Ishikawa (cell line): ENCODE data around the gene TCF7.

ENCODE experiments used
- CEBPB ChIP-seq: IDR thresholded peaks from 2 replicates; pipeline ENCODE4 v1.6.1; 2012
- CREB1 ChIP-seq: IDR thresholded peaks from 2 replicates; pipeline ENCODE4 v1.6.1; 2012; ENCODE audit warnings: low read depth
- EGR1 ChIP-seq: IDR thresholded peaks from 2 replicates; pipeline ENCODE4 v1.6.1; 2012
- EP300 ChIP-seq: IDR thresholded peaks from 2 replicates; pipeline ENCODE4 v1.6.1; 2012; ENCODE audit warnings: borderline replicate concordance
- FOXM1 ChIP-seq: IDR thresholded peaks from 2 replicates; pipeline ENCODE4 v1.6.1; 2012; ENCODE audit warnings: low read depth, borderline replicate concordance
- NFIC ChIP-seq: IDR thresholded peaks from 2 replicates; pipeline ENCODE4 v1.6.1; 2012
- RAD21 ChIP-seq: IDR thresholded peaks from 2 replicates; pipeline ENCODE4 v1.6.1; 2012; ENCODE audit warnings: low read depth
- TAF1 ChIP-seq: IDR thresholded peaks from 2 replicates; pipeline ENCODE4 v1.6.1; 2012; ENCODE audit warnings: low read depth, mild to moderate bottlenecking
- TCF12 ChIP-seq: IDR thresholded peaks from 2 replicates; pipeline ENCODE4 v1.6.1; 2012; ENCODE audit warnings: low read depth
- TEAD4 ChIP-seq: IDR thresholded peaks from 2 replicates; pipeline ENCODE4 v1.6.1; 2012
- YY1 ChIP-seq: IDR thresholded peaks from 2 replicates; pipeline ENCODE4 v1.6.1; 2012; ENCODE audit warnings: low read depth
- ZBTB7A ChIP-seq: IDR thresholded peaks from 2 replicates; pipeline ENCODE4 v1.6.1; 2012; ENCODE audit warnings: low read depth
- TF ChIP-seq, protein P1 (sequence below): IDR thresholded peaks from 2 replicates; pipeline ENCODE4 v1.6.1; 2012
- TF ChIP-seq, protein P2 (sequence below): IDR thresholded peaks from 2 replicates; pipeline ENCODE4 v1.6.1; 2012; ENCODE audit warnings: low read depth, mild to moderate bottlenecking
- TF ChIP-seq, protein P3 (sequence below): IDR thresholded peaks from 2 replicates; pipeline ENCODE4 v1.6.1; 2012

TCF7 gene

DNA sequence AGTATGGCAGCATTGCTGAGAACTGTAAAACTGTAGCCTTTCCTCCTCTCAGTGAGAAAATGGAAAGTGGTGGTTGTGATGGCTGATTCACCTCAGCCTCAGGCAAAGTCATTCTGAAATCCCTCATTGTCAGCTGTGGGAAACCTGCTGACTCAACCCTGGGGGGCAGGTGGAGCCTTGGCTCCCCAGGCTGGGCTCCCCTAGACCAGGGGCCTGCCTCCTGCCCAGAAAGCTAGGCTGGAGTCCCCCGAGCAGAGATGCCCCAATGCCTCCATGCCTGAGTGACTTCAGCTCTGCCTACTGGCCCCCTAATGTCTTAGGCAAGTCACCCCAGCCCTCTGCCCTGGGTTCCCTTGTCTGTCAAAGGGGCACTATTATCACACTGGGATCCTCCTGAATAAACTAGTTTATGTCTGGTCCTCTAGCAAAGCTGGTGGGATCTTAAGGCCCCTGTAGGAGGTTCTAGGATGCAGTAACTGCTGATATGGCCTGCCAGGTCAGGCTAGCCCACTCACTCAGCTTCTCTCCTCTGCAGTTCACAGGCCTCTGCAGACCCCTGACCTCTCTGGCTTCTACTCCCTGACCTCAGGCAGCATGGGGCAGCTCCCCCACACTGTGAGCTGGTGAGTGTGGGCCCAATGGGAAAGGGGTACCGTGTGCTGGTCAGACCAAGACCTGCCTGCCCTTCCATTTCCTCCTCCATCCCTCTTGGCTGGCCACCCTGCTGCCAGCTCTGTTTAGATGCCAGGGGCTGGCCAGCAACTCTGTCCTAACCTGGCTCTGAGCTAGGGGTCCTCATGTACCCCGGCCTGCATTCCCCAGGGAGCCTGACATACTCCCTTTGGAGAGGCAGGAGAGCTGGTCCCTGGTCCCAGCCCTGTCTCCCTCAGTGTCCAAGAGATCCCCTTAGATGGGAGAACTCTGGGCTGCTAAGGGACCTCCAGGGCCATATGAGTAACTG lies 24.2 kb downstream of the TCF7 start:
- no peak for TF ChIP-seq CREB1
- no peak for TF ChIP-seq FOXM1
- TF ChIP-seq CEBPB = no peak
- TF ChIP-seq, protein P1, sequence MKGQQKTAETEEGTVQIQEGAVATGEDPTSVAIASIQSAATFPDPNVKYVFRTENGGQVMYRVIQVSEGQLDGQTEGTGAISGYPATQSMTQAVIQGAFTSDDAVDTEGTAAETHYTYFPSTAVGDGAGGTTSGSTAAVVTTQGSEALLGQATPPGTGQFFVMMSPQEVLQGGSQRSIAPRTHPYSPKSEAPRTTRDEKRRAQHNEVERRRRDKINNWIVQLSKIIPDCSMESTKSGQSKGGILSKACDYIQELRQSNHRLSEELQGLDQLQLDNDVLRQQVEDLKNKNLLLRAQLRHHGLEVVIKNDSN = no peak
- no peak for TF ChIP-seq YY1

GRCh38 chr5:134139377-134139851 lies 24.9 kb downstream of the TCF7 start:
- TF ChIP-seq RAD21 = no peak
- no peak for TF ChIP-seq FOXM1
- TF ChIP-seq, protein P1 = no peak
- TF ChIP-seq CREB1 = no peak
- no peak for TF ChIP-seq TCF12
- no peak for TF ChIP-seq TEAD4
- TF ChIP-seq, protein P2, sequence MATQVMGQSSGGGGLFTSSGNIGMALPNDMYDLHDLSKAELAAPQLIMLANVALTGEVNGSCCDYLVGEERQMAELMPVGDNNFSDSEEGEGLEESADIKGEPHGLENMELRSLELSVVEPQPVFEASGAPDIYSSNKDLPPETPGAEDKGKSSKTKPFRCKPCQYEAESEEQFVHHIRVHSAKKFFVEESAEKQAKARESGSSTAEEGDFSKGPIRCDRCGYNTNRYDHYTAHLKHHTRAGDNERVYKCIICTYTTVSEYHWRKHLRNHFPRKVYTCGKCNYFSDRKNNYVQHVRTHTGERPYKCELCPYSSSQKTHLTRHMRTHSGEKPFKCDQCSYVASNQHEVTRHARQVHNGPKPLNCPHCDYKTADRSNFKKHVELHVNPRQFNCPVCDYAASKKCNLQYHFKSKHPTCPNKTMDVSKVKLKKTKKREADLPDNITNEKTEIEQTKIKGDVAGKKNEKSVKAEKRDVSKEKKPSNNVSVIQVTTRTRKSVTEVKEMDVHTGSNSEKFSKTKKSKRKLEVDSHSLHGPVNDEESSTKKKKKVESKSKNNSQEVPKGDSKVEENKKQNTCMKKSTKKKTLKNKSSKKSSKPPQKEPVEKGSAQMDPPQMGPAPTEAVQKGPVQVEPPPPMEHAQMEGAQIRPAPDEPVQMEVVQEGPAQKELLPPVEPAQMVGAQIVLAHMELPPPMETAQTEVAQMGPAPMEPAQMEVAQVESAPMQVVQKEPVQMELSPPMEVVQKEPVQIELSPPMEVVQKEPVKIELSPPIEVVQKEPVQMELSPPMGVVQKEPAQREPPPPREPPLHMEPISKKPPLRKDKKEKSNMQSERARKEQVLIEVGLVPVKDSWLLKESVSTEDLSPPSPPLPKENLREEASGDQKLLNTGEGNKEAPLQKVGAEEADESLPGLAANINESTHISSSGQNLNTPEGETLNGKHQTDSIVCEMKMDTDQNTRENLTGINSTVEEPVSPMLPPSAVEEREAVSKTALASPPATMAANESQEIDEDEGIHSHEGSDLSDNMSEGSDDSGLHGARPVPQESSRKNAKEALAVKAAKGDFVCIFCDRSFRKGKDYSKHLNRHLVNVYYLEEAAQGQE = no peak

- TF ChIP-seq TCF12 (no peak), CEBPB (no peak), TAF1 (no peak), NFIC (no peak), TEAD4 (no peak), FOXM1 (no peak), RAD21 (no peak), YY1 (no peak), ZBTB7A (no peak), EGR1 (no peak)
- TF ChIP-seq, protein P3, sequence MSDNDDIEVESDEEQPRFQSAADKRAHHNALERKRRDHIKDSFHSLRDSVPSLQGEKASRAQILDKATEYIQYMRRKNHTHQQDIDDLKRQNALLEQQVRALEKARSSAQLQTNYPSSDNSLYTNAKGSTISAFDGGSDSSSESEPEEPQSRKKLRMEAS = no peak
- TF ChIP-seq, protein P2 = no peak
- TF ChIP-seq, protein P1 = no peak
These were observed 25.5 kb downstream of the TCF7 start for GRCh38 chr5:134139891-134140469.

DNA sequence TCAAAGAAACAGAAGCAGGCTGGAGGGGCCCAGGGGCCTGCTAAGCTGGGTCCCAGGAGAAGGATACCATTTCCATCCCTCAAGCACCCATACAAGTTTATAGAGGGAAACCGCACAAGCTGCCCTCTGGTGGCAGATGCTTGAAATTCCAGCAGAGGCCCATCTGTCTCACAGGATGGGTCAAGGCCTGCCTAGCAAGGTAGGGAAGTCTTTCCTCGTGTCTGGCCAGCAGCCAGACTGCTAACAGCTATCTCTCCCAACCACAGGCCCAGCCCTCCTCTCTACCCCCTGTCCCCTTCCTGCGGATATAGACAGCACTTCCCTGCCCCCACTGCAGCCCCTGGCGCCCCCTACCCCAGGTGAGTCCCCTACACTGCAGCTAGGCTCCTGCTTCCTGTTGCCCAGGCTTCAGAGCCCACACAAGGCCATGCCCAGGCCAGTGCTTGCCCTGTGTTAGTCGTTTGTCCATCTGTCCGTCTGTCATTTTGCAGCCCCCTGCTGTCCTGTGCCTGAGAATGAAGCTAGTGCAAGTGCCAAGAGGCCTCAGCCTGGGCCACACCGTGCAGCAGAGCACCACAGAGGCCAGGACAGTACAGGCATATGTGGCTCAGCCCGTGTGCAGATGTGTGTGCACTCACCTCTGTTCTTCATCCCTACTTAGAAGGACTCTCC lies 26.2 kb downstream of the TCF7 start:
- TF ChIP-seq TEAD4 (peak; percentile 77), FOXM1 (no peak), RAD21 (peak; percentile 51), NFIC (no peak)

- TF ChIP-seq TAF1 = no peak
- TF ChIP-seq ZBTB7A = no peak
- TF ChIP-seq, protein P2 = no peak
- TF ChIP-seq RAD21 = no peak
- TF ChIP-seq TCF12 = no peak
- TF ChIP-seq CREB1 = no peak
- TF ChIP-seq EP300 = no peak
- TF ChIP-seq, protein P1 = no peak
- TF ChIP-seq NFIC = no peak
- no peak for TF ChIP-seq YY1
- TF ChIP-seq FOXM1 = no peak
These were observed 27.0 kb downstream of the TCF7 start for GRCh38 chr5:134141331-134142050.
